ENCODE results near the gene MYBPHL.

The MYBPHL gene

GRCh38 chr1:109306832-109307273, at the start of gene MYBPHL:
MYBPHL (minus strand) TSS chr1:109307011; CDS start chr1:109306991, 20 bp downstream.
- DNase-seq (ENCODE audit: low read depth): no peak

- DNase-seq (ENCODE audit: low read depth): no peak
Observed at GRCh38 chr1:109356505-109356904, 49.7 kb upstream of the MYBPHL start.

GRCh38 chr1:109354929-109355328, 48.1 kb upstream of the MYBPHL start:
- no peak for DNase-seq (ENCODE audit: low read depth)

GRCh38 chr1:109351457-109351856, 44.6 kb upstream of the MYBPHL start:
- DNase-seq (ENCODE audit: low read depth): no peak

GRCh38 chr1:109350655-109351054, 43.8 kb upstream of the MYBPHL start:
- no peak for DNase-seq (ENCODE audit: low read depth)

- DNase-seq (ENCODE audit: low read depth): no peak
Observed at GRCh38 chr1:109350182-109350581, 43.4 kb upstream of the MYBPHL start.

GRCh38 chr1:109347511-109347910, 40.7 kb upstream of the MYBPHL start:
- no peak for DNase-seq (ENCODE audit: low read depth)

GRCh38 chr1:109341944-109342930, 35.4 kb upstream of the MYBPHL start:
- DNase-seq (ENCODE audit: low read depth): no peak

GRCh38 chr1:109338608-109339007, 31.8 kb upstream of the MYBPHL start:
- no peak for DNase-seq (ENCODE audit: low read depth)

GRCh38 chr1:109338091-109338490, 31.3 kb upstream of the MYBPHL start:
- no peak for DNase-seq (ENCODE audit: low read depth)

- no peak for DNase-seq (ENCODE audit: low read depth)
Observed at GRCh38 chr1:109335091-109335490, 28.3 kb upstream of the MYBPHL start.

- DNase-seq (ENCODE audit: low read depth): no peak
Observed at GRCh38 chr1:109331113-109331512, 24.3 kb upstream of the MYBPHL start.

- no peak for DNase-seq (ENCODE audit: low read depth)
Observed at GRCh38 chr1:109327285-109327684, 20.5 kb upstream of the MYBPHL start.

- DNase-seq (ENCODE audit: low read depth): no peak
Observed at GRCh38 chr1:109322974-109323373, 16.2 kb upstream of the MYBPHL start.

GRCh38 chr1:109319114-109319513, 12.3 kb upstream of the MYBPHL start:
- no peak for DNase-seq (ENCODE audit: low read depth)

GRCh38 chr1:109316506-109316905, 9.7 kb upstream of the MYBPHL start:
- no peak for DNase-seq (ENCODE audit: low read depth)

GRCh38 chr1:109315288-109315687, 8.5 kb upstream of the MYBPHL start:
- no peak for DNase-seq (ENCODE audit: low read depth)

- DNase-seq (ENCODE audit: low read depth): no peak
Observed at GRCh38 chr1:109314795-109315194, 8.0 kb upstream of the MYBPHL start.

GRCh38 chr1:109312978-109313775, 6.4 kb upstream of the MYBPHL start:
- no peak for DNase-seq (ENCODE audit: low read depth)

- no peak for DNase-seq (ENCODE audit: low read depth)
Observed at GRCh38 chr1:109312246-109312645, 5.4 kb upstream of the MYBPHL start.

- DNase-seq (ENCODE audit: low read depth): no peak
Observed at GRCh38 chr1:109309347-109309746, 2.5 kb upstream of the MYBPHL start.

- DNase-seq (ENCODE audit: low read depth): no peak
Observed at GRCh38 chr1:109307274-109308021, 637 bp upstream of the MYBPHL start.
